LNCaP clone FGC (cell line): ENCODE data around the gene TBX10.

Experiments used
- DNase-seq: peaks from one replicate; pipeline ENCODE4 v3.0.0-alpha.2; 2011; ENCODE audit warnings: low read depth
- H3K4me3 ChIP-seq: 2 replicates; pipeline ENCODE4 v1.5.1; 2011; ENCODE audit warnings: mild to moderate bottlenecking, low read depth, low read length, control low read depth
- CTCF ChIP-seq: IDR thresholded peaks from 2 replicates; pipeline ENCODE4 v1.5.1; 2012; ENCODE audit warnings: mild to moderate bottlenecking; ENCODE audit not compliant: control insufficient read depth, insufficient read depth; ENCODE audit errors: extremely low read depth

TBX10 gene

GRCh38 chr11:67632982-67633755 lies 6.4 kb downstream of the TBX10 start:
- no peak overlapping the region for H3K4me3 ChIP-seq
- no peak for DNase-seq
- TF ChIP-seq CTCF, result no peak

- DNase-seq, result peak; percentile 71
- H3K4me3 ChIP-seq, result no peak overlapping the region
- TF ChIP-seq CTCF, result no peak
These were observed 7.2 kb downstream of the TBX10 start for GRCh38 chr11:67632175-67632981.

DNA sequence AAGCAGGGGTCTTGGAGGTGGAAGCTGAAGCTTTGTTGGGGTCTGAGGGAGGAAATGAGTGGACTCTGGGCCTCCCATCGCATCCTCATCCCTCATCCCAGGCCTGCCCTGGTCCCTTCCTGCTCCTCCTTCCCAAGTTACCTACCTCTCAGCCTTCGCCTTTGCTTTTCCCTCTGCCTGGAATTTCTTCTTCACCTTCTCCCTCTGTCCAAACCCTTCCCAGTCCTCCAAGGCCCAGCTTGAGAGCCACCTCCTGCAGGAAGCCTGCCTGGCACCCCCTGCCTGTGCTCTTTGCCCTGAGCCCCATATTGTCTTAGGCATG lies 7.7 kb downstream of the TBX10 start:
- no peak for TF ChIP-seq CTCF
- no peak for DNase-seq
- H3K4me3 ChIP-seq, result no peak overlapping the region

GRCh38 chr11:67631411-67631810 lies 8.2 kb downstream of the TBX10 start:
- H3K4me3 ChIP-seq, result no peak overlapping the region
- DNase-seq, result no peak
- TF ChIP-seq CTCF, result no peak

DNA sequence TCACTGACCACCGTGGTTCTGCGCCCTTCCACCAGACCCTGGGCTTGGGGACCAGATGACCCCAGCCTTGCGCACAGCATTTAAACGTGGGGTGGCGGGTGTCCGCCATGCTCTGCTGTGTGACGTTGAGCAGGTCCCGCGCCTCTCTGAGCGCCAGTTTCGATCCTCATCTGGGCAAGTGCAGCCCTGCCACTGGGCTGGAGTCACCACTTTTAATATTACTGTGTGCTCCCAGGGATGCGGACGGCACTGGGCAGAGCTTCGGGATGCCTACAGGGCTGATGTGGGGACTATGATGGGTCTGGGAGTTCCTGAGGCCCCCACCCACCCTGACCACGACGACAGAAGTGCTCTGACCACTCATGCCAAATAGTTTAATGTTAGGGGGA lies 8.6 kb downstream of the TBX10 start:
- no peak for TF ChIP-seq CTCF
- H3K4me3 ChIP-seq, result peak overlapping the region; percentile 58
- no peak for DNase-seq

DNA sequence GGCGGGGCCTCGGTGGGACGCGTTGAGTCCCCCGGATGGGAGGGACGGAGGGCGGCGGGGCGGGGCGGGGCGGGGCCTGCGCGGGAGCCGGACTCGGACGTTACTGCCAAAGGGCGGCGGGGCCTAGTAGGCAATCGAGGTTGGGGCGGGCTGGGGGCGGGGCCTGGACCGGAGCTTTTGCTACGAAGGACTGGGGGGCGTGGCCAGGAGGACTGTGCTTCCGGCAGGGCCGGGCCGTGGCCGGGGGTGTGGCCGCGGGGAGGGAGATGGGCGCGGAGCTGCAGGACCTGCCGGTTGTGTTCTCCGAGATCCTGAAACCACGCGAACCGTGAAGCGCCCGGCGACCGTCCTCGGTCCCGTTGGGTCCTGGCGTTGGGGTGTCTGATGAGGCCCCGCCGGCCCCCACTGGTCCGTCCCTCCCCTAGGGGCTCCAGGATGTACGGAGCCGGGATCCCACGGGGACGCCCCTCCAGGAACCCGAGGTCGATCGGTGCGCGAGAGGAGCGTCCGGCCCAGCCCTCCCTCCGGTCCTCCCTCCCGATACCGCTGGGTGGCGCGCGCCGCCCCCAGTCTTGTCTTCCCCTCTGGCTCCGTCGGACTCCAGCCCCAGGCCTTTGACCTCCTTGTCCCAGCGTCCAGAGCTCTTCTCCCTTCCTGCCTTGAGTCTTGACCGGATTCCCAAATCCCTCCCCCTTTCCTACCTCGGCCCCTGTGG lies 9.2 kb downstream of the TBX10 start:
- DNase-seq, result peak; percentile 88
- H3K4me3 ChIP-seq, result peak overlapping the region; percentile 70
- peak; percentile 78 for TF ChIP-seq CTCF
